ENCODE results near the gene OOSP4B.

- TF ChIP-seq CTCF (conservative IDR thresholded peaks at IDR 0.05; ENCODE audit: low read depth, low read length) (no peak), EZH2 (IDR thresholded peaks at IDR 0.05; ENCODE audit: borderline replicate concordance, low read depth, low read length, poor library complexity, severe bottlenecking) (no peak)
Observed at GRCh38 chr11:60005360-60005759, 11.6 kb upstream of the OOSP4B start.

Data from A673 (cell line).